HL-60 (cell line): Measurements from ENCODE around the gene CHD5.

Experiments used
- DNase-seq, 2 experiments: peaks; one replicate each; pipeline ENCODE4 v3.0.0-alpha.2; 2010 to 2020; ENCODE audit warnings: low read depth in 1 of 2, low spot score in 1 of 2
- H3K27ac ChIP-seq: fragments of 250-450 bp; sonication (Bioruptor Pico); replicated peaks from 2 replicates; pipeline ENCODE4 v1.5.1; 2020; ENCODE audit warnings: mild to moderate bottlenecking, moderate library complexity
- H3K27me3 ChIP-seq: fragments of 250-450 bp; sonication (Bioruptor Pico); 2 replicates; pipeline ENCODE4 v1.5.1; 2021; ENCODE audit warnings: mild to moderate bottlenecking, moderate library complexity; ENCODE audit not compliant: insufficient read depth, poor library complexity, severe bottlenecking
- H3K4me3 ChIP-seq: replicated peaks from 2 replicates; pipeline ENCODE4 v1.5.1; 2011; ENCODE audit warnings: mild to moderate bottlenecking, control low read depth, low read length; ENCODE audit not compliant: insufficient read depth
- GABPA ChIP-seq: IDR thresholded peaks from 2 replicates; pipeline ENCODE4 v1.6.1; 2012; ENCODE audit warnings: low read depth
- POLR2AphosphoS5 ChIP-seq: IDR thresholded peaks from 2 replicates; pipeline ENCODE4 v1.6.1; 2012; ENCODE audit warnings: low read depth
- SPI1 ChIP-seq: IDR thresholded peaks from 2 replicates; pipeline ENCODE4 v1.6.1; 2012; ENCODE audit warnings: low read depth, mild to moderate bottlenecking, borderline replicate concordance
- TF ChIP-seq, protein P1 (sequence below): IDR thresholded peaks from one replicate; pipeline ENCODE4 v1.5.1; 2011; ENCODE audit warnings: low read length, control low read depth, inconsistent platforms; ENCODE audit not compliant: insufficient read depth
- TF ChIP-seq, protein P2 (sequence below): IDR thresholded peaks from 2 replicates; pipeline ENCODE4 v1.6.1; 2012; ENCODE audit warnings: low read depth; ENCODE audit not compliant: insufficient replicate concordance

CHD5 gene

DNA sequence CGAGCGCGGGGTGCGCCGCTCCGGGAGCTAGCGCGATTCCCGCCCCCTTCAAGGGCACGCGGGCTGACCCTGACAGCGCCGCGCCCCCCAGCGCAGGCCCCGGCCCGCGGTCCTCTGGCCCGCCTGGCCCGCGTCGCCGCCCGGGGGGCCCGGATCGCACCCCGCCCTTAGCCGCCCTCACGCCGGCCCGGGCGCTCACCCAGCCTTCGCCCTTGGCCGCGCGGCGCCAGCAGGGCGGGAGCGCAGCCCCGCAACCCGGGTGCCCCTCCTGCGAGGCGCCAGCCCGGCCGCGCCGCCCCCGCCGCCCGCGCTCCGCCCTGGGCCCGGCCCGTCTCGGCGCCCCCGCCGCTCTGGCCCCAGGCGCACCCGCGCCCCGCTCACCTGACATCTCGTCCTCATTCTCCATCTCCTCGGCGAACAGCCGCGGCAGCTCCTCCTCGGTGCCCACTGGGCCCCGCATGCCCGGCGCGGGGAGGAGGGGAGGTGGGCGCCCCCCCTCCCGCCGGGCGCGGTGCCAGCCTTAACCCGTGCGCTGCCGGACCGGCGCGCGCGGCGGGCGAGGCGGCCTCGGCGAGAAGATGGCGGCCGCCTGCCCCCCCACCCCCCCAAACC is 451 bp downstream of the CHD5 start:
- TF ChIP-seq, protein P1, sequence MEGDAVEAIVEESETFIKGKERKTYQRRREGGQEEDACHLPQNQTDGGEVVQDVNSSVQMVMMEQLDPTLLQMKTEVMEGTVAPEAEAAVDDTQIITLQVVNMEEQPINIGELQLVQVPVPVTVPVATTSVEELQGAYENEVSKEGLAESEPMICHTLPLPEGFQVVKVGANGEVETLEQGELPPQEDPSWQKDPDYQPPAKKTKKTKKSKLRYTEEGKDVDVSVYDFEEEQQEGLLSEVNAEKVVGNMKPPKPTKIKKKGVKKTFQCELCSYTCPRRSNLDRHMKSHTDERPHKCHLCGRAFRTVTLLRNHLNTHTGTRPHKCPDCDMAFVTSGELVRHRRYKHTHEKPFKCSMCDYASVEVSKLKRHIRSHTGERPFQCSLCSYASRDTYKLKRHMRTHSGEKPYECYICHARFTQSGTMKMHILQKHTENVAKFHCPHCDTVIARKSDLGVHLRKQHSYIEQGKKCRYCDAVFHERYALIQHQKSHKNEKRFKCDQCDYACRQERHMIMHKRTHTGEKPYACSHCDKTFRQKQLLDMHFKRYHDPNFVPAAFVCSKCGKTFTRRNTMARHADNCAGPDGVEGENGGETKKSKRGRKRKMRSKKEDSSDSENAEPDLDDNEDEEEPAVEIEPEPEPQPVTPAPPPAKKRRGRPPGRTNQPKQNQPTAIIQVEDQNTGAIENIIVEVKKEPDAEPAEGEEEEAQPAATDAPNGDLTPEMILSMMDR: no peak
- TF ChIP-seq SPI1 (no peak), GABPA (no peak), POLR2AphosphoS5 (no peak)
- TF ChIP-seq, protein P2, sequence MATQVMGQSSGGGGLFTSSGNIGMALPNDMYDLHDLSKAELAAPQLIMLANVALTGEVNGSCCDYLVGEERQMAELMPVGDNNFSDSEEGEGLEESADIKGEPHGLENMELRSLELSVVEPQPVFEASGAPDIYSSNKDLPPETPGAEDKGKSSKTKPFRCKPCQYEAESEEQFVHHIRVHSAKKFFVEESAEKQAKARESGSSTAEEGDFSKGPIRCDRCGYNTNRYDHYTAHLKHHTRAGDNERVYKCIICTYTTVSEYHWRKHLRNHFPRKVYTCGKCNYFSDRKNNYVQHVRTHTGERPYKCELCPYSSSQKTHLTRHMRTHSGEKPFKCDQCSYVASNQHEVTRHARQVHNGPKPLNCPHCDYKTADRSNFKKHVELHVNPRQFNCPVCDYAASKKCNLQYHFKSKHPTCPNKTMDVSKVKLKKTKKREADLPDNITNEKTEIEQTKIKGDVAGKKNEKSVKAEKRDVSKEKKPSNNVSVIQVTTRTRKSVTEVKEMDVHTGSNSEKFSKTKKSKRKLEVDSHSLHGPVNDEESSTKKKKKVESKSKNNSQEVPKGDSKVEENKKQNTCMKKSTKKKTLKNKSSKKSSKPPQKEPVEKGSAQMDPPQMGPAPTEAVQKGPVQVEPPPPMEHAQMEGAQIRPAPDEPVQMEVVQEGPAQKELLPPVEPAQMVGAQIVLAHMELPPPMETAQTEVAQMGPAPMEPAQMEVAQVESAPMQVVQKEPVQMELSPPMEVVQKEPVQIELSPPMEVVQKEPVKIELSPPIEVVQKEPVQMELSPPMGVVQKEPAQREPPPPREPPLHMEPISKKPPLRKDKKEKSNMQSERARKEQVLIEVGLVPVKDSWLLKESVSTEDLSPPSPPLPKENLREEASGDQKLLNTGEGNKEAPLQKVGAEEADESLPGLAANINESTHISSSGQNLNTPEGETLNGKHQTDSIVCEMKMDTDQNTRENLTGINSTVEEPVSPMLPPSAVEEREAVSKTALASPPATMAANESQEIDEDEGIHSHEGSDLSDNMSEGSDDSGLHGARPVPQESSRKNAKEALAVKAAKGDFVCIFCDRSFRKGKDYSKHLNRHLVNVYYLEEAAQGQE: no peak
- Histone ChIP-seq H3K27me3 (peaks cover 31% of the 10 kb centered on the region), H3K4me3 (no peak overlapping the region), H3K27ac (no peak overlapping the region)
- no peak for DNase-seq

DNA sequence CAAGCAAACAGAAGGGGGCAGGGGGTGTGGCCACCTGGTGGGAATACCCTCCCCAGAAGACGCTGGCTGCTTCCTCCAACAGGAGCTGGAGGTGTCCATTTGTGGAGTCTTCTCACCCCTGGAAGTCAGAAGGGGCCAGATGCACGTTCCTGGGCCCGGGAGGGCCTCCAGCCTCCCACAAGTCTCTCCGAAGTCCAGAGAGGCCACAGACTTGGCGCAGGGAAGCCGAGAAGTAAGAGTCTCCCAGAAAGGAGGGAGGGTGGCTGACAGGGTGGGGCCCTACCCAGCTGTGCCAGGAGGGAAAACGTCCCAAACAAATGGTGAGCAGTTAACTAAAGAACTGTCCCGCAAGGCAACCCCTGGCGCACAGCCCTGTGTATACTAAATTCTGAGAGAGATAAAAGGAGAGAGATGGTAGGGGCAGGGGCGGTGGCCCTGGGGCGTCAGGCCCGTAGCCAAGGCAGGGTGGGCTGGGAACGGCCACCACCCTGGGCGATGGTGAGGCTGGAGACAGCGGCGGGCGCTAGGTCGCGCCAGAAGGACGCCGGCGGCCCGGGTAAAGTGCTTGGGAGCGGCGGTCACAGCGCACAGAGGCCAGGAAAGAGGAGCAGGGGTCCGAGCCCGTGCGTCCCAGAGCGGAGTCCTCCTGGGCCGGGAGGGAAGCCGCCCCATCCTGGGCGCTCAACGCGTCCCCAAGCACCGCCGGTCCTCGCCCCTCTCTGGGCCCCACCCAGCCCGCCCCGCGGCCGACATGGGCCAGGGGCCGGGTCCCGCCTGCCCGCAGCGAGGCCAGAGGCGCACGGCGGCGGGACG is 1.2 kb downstream of the CHD5 start:
- Histone ChIP-seq H3K4me3 (no peak overlapping the region), H3K27me3 (peaks cover 31% of the 10 kb centered on the region), H3K27ac (no peak overlapping the region)
- no peak for DNase-seq
- TF ChIP-seq SPI1: no peak
- TF ChIP-seq, protein P2: no peak
- TF ChIP-seq, protein P1: no peak
- TF ChIP-seq POLR2AphosphoS5: no peak
- no peak for TF ChIP-seq GABPA

DNA sequence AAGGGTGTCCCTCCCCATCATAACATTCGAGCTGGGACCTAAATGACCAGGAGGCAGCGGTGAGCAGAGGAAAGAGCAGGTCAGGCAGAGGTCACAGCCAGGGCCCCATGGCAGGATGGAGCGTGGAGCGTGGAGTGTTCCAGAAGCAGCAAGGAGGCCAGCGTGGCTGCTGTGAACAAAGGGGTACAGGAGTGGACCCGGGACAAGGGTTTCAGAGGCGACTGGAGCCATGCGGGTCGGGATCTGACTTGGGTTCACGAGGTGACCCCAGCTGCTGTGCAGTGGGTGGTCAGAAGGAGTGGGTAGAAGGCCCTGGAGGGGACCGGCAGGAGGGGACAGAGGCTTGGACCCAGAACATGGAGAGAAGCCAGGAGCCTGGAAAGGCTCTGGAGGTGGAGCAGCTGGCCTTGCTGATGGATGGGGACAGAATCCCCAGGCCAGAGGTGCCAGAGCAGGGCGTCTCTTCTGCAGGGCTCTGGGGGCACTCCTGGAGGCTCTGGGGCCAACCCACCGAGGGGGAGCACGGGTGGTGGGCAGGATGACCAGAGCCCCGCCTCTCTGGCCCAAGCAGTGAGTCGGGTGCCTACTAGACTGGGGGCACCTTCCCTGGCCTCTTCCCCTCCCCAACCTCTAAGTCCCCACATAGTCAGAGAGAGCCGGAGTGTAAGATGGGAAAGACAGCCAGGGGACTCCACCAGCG is 2.3 kb downstream of the CHD5 start:
- peaks cover 31% of the 10 kb centered on the region for H3K27me3 ChIP-seq
- H3K27ac ChIP-seq: no peak overlapping the region
- no peak overlapping the region for H3K4me3 ChIP-seq
- DNase-seq: no peak
- TF ChIP-seq, protein P2: no peak
- no peak for TF ChIP-seq POLR2AphosphoS5
